Activated CD8-positive, alpha-beta T cell treated with anti-CD3 and anti-CD28 coated beads, Interleukin-2, amount 10 ng/mL, durations not matched to agents 7 days and 5 days (primary cell): ENCODE results near the gene KRTAP12-2. TPM values are rescaled to one million over a fixed set of nuclear protein-coding genes. Genes with fewer than 3 reads are reported as not detected.
"Not testable (repeated sequence)": the region's sequence is repeated elsewhere in the genome, so short reads cannot be mapped to it uniquely, and the experiment has no call there.

Experiments
- ATAC-seq: fragments of 150-1000 bp; cut with Tn5 transposase; one replicate; pipeline ENCODE4 v1.10.0; 2021; ENCODE audit warnings: moderate library complexity
- CTCF ChIA-PET: fragments of 350-600 bp; sonication (Branson Sonifier 250); formaldehyde crosslinking; loops from one replicate; lab custom pipeline; 2021; ENCODE audit warnings: antibody characterized with exemption; lab: Charles Lee
- POLR2A ChIA-PET: fragments of 350-600 bp; sonication (Branson Sonifier 250); formaldehyde crosslinking; loops from one replicate; lab custom pipeline; 2021; ENCODE audit warnings: antibody characterized with exemption; lab: Charles Lee
- DNase-seq: peaks from one replicate; pipeline ENCODE4 v3.0.0-alpha.2; 2020
- H3K27ac Mint-ChIP-seq: one replicate; pipeline ENCODE4 v1.8.0; 2021; ENCODE audit warnings: mild to moderate bottlenecking, mixed read lengths
- H3K27me3 Mint-ChIP-seq: one replicate; pipeline ENCODE4 v1.8.0; 2021; ENCODE audit warnings: low read depth, mixed read lengths
- H3K36me3 Mint-ChIP-seq: one replicate; pipeline ENCODE4 v1.8.0; 2021; ENCODE audit warnings: low read depth, mixed read lengths
- H3K4me1 Mint-ChIP-seq: one replicate; pipeline ENCODE4 v1.8.0; 2021; ENCODE audit warnings: low read depth, mixed read lengths
- H3K4me3 Mint-ChIP-seq: one replicate; pipeline ENCODE4 v1.8.0; 2021; ENCODE audit warnings: mild to moderate bottlenecking, mixed read lengths
- H3K9me3 Mint-ChIP-seq: one replicate; pipeline ENCODE4 v1.8.0; 2022; ENCODE audit warnings: mixed read lengths; ENCODE audit not compliant: insufficient read depth
- total RNA-seq, 2 experiments: library from RNA; stranded (reverse); gene quantifications; one replicate each; pipeline ENCODE4 v1.2.3, GENCODE V29; 2021

Gene KRTAP12-2
- total RNA-seq, 2 experiments from 2014 or later = not detected

DNA sequence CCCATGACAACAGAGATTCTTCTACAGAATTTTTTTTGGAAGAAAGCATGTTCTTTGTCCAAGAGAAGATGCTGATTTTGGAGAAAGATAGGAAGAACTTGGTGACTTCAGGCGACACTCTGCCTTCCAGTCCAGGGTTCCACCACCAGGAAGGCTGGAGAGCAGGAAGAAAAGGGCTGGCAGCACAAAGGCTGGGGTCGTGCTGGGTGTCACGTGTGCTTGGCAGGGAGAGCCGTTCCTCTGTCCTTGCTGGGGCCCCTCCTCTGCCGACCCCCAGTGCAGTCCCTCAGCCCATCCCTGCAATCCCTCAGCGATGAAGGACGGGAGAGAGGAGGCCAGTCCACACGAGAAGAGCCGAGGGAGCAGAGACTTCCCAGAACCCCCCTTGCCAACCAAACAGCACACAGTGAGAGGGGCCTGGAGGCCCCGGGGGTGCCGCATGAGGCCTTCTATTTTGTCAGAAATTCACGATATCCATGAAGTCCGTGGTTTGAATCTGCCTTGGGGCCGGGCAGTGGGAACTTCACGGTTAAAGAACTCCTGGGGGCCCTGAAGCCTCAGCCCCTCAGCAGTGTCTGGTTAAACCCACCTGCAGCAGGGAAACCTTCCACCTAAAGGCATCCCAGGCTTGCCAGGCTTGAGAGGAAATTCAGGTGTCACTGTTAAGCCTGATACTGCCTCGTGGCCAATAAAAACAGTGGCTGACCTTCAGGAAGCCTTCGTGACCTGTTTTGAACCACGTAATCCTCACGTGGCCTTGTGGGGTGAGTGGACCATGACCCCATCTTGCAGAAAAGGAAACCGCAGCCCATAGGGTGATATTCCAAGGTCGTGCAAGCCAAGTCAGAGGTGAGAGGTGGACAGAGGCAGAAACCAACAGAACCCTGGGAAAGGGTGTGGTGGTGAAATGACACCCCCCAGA is 33.6 kb upstream of the KRTAP12-2 start:
- no peak overlapping the region for H3K27ac Mint-ChIP-seq
- POLR2A ChIA-PET = no interaction called here
- H3K9me3 Mint-ChIP-seq = peaks cover 7% of the 10 kb centered on the region
- CTCF ChIA-PET = no interaction called here
- no peaks in the 10 kb centered on the region for H3K4me1 Mint-ChIP-seq
- peaks cover 63% of the 10 kb centered on the region for H3K27me3 Mint-ChIP-seq
- H3K4me3 Mint-ChIP-seq = no peak overlapping the region
- DNase-seq (peak; percentile 6), ATAC-seq (no peak)
- H3K36me3 Mint-ChIP-seq = peaks cover 5% of the 10 kb centered on the region

DNA sequence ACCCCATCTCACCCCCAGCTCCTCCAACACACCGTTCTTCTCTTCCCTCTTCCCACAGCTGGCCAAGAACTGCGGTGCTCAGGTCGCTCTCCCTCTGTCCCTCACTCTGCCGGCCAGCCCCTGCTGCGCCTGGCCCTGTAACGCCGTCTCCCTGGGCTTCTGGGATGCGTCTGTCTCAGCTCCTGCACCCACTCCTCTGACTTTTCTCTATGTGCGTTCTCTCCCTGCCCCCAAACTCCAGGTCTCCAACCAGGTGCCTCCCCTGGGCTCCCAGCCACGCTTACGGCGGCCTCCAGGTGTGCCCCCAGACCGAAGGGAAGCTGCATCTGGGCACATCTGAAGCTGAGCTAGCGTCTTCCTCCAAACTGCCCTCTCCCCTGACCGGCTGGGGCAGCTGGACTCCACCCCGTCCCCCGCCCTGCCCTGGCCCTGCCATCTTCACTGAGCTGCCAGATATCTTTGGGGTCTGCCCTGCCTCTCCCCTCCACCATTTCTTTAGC is 32.8 kb upstream of the KRTAP12-2 start:
- CTCF ChIA-PET = no interaction called here
- no peak overlapping the region for H3K4me3 Mint-ChIP-seq
- ATAC-seq = no peak
- DNase-seq = no peak
- POLR2A ChIA-PET = no interaction called here
- no peak overlapping the region for H3K27ac Mint-ChIP-seq
- H3K27me3 Mint-ChIP-seq = peaks cover 56% of the 10 kb centered on the region
- no peaks in the 10 kb centered on the region for H3K36me3 Mint-ChIP-seq
- H3K9me3 Mint-ChIP-seq = peaks cover under 1% of the 10 kb centered on the region
- H3K4me1 Mint-ChIP-seq = no peaks in the 10 kb centered on the region

DNA sequence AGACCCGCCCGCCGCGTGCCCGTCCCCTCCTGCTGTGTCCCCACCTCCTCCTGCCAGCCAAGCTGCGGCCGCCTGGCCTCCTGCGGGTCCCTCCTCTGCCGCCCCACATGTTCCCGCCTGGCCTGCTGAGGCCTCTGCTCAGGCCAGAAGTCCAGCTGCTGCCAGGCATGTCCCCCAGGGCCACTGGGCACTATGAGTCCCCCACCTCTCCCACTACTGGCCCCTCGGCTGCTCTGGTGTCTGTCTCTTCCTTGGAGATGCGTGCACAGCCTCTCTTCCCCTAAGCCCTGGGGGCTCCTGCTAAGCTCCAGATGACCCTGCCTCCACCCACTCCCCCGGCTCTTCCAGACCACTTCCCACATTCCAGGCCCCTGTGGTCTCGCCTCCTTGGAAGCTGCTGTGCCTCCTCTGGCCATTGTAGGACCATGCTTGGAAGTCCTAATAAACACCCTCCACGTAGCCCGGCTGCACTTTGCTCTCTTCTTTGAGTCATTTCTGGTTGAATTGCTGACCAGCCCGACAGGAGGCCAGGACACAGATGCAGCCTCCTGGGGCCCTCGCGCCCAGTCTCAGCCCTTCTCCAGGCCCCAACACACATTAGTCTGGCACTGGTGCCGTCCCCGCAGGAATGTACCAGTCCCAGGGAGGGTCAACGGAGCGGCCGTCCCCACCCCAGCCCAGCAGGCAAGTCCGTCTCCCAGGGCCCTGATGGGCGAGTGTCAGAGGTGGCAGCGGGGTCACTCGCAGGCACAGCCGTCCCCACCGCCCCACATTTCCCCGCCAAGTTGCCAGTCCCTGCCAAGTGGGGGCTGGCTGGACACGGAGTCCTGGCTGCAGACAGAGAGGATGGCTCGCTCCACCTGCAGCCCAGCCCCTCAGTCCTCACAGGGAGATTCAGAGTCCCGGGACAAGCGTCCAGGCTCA is 31.3 kb upstream of the KRTAP12-2 start:
- peaks cover 50% of the 10 kb centered on the region for H3K27me3 Mint-ChIP-seq
- H3K4me3 Mint-ChIP-seq = no peak overlapping the region
- peaks cover 2% of the 10 kb centered on the region for H3K4me1 Mint-ChIP-seq
- peak; percentile 14 for DNase-seq
- H3K27ac Mint-ChIP-seq = no peak overlapping the region
- H3K9me3 Mint-ChIP-seq = peaks cover 9% of the 10 kb centered on the region
- CTCF ChIA-PET = no interaction called here
- peaks cover 3% of the 10 kb centered on the region for H3K36me3 Mint-ChIP-seq
- POLR2A ChIA-PET = no interaction called here
- no peak for ATAC-seq

DNA sequence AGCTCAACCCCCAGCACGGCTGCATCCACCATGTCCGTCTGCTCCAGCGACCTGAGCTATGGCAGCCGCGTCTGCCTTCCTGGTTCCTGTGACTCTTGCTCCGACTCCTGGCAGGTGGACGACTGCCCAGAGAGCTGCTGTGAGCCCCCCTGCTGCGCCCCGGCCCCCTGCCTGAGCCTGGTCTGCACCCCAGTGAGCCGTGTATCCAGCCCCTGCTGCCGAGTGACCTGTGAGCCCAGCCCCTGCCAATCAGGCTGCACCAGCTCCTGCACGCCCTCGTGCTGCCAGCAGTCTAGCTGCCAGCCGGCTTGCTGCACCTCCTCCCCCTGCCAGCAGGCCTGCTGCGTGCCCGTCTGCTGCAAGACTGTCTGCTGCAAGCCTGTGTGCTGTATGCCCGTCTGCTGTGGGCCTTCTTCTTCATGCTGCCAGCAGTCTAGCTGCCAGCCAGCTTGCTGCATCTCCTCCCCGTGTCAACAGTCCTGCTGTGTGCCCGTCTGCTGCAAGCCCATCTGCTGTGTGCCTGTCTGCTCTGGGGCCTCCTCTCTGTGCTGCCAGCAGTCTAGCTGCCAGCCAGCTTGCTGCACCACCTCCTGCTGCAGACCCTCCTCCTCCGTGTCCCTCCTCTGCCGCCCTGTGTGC is 30.6 kb upstream of the KRTAP12-2 start, which contains the start of gene KRTAP10-12:
KRTAP10-12 (plus strand) TSS at position 1 of the 639 bp plus-strand sequence; CDS start at position 31, 30 bp downstream.
- H3K36me3 Mint-ChIP-seq, H3K27ac Mint-ChIP-seq, ATAC-seq, H3K4me3 Mint-ChIP-seq, CTCF ChIA-PET, DNase-seq, H3K4me1 Mint-ChIP-seq: not testable (repeated sequence)
- peaks cover 17% of the 10 kb centered on the region for H3K9me3 Mint-ChIP-seq
- peaks cover 45% of the 10 kb centered on the region for H3K27me3 Mint-ChIP-seq
- POLR2A ChIA-PET = interaction anchor here (0.6 kb wide), 1 partner anchor 64 kb away, joined by 3 read pairs; no protein-coding TSS in a partner anchor

DNA sequence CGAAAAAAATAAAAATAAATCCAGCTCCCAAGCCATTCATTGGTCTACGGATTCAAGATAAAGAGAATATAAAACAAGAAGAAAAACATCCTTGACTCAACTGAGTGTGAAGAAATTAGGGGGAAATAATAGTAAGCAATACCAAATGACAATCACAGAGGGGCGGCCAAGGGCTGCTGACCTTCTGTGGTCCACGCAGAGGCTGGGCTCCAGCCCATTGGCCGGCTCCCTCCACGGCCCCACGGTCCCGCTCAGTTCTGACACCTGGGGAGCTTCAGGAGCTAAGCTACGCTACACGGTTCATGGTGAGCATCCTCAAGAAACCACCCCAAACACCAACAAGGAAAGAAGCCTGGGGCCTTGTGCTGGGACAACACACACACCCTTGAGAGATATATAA is 29.8 kb upstream of the KRTAP12-2 start:
- no peak overlapping the region for H3K27ac Mint-ChIP-seq
- ATAC-seq (no peak), DNase-seq (peak; percentile 14)
- no peak overlapping the region for H3K4me3 Mint-ChIP-seq
- H3K27me3 Mint-ChIP-seq = peaks cover 45% of the 10 kb centered on the region
- H3K4me1 Mint-ChIP-seq = peaks cover 2% of the 10 kb centered on the region
- CTCF ChIA-PET = no interaction called here
- peaks cover 7% of the 10 kb centered on the region for H3K36me3 Mint-ChIP-seq
- POLR2A ChIA-PET = interaction anchor here (0.6 kb wide), 1 partner anchor 63 kb away, joined by 3 read pairs; no protein-coding TSS in a partner anchor
- H3K9me3 Mint-ChIP-seq = peaks cover 22% of the 10 kb centered on the region

DNA sequence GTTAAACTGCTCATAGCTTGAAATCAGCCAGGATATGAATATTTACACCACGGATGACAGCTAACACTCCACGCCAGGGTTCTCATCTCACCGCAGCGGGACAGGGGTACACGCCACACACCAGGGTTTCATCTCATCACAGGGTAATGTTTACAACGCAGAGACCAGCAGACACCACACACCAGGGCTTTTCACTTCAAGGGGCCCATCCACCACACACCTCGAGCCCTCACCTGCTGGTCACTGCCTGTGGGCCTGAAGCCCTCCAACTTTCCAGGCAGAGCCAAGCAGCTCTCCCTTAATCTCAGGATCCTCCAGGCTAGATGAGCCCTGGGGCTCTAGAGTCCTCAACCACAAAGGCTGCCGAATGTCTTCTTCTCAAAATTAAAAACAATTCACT is 28.9 kb upstream of the KRTAP12-2 start:
- peaks cover 7% of the 10 kb centered on the region for H3K36me3 Mint-ChIP-seq
- no peak for DNase-seq
- no peak overlapping the region for H3K4me3 Mint-ChIP-seq
- peaks cover 44% of the 10 kb centered on the region for H3K27me3 Mint-ChIP-seq
- CTCF ChIA-PET = no interaction called here
- H3K9me3 Mint-ChIP-seq = peaks cover 24% of the 10 kb centered on the region
- ATAC-seq = no peak
- peaks cover 2% of the 10 kb centered on the region for H3K4me1 Mint-ChIP-seq
- POLR2A ChIA-PET = no interaction called here
- no peak overlapping the region for H3K27ac Mint-ChIP-seq

DNA sequence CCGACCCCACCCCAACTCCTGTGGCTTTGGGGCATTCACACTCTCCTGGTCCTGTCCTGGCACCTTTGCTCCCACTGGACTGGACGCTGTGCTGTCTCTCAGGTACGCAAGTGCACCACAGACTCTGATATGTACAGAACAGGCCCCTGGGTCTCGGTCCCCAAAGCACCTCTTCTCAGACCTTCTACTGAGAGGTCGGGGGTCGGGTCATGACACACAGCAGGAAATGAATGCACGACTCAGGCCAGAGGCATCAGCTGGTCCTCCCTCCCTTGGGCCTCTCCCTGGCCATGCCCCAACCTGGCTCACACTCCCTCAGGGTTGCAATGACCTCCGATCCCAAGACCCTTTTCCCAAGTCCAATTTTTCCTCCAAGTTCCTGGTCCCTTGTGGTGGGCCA is 28.5 kb upstream of the KRTAP12-2 start:
- Mint-ChIP-seq H3K27me3 (peaks cover 46% of the 10 kb centered on the region), H3K4me1 (peaks cover 2% of the 10 kb centered on the region), H3K4me3 (no peak overlapping the region), H3K27ac (no peak overlapping the region), H3K36me3 (peaks cover 7% of the 10 kb centered on the region), H3K9me3 (peaks cover 24% of the 10 kb centered on the region)
- DNase-seq = peak; percentile 17
- ATAC-seq = no peak
- CTCF ChIA-PET = no interaction called here
- POLR2A ChIA-PET = no interaction called here

DNA sequence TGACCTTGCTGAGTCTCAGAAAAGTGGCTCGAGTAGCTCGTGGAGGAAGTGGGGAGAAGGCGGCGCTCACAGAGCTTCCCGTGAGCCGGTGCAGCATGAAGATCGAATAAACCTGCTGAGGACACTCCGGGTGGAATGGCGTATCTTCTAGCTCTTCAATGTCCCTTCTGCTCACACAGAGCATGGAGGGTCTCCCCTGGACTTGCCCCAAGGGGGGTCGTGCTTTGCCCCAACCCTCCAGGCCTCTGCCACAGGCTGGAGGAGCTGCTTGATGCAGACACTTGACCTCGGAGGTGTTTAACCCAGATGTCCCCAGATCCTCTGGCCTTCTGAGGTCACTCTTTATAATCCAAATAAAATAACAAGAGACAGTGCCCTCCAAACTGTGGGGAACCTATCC is 28.0 kb upstream of the KRTAP12-2 start:
- POLR2A ChIA-PET = no interaction called here
- no peak for ATAC-seq
- Mint-ChIP-seq H3K4me1 (peaks cover 2% of the 10 kb centered on the region), H3K36me3 (peaks cover 7% of the 10 kb centered on the region), H3K4me3 (no peak overlapping the region), H3K9me3 (peaks cover 24% of the 10 kb centered on the region), H3K27me3 (peaks cover 45% of the 10 kb centered on the region), H3K27ac (no peak overlapping the region)
- peak; percentile 19 for DNase-seq
- CTCF ChIA-PET = no interaction called here

DNA sequence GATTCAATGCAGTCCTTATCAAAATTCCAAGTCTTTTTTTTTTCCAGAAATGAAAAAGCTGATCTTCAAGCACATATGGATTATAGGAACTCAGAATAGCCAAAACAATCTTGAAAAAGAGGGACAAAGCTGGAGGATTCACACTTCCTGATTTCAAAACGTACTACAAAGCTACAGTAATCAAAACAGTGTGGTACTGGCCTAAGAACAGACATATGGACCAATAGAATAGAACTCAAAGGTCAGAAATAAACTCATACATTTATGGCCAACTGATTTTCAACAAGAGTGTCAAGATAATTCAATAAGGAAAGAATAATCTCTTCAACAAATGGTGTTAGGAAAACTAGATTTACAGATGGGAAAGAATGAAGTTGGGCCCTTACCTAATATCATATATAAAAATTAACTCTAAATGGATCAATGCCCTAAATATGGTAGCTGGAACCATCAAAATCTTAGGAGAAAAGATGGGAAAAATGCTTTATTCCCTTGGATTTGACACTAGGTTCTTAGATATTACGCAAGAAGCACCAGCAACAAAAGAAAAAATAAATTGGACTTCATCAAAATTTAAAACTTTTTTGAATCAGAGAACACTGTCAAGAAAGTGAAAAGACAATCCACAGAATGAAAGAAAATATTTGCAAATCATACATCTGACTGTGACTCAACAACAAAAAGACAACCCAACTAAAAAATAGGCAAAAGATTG is 26.2 kb upstream of the KRTAP12-2 start:
- DNase-seq (no peak), ATAC-seq (no peak)
- Mint-ChIP-seq H3K36me3 (peaks cover 7% of the 10 kb centered on the region), H3K9me3 (peaks cover 24% of the 10 kb centered on the region), H3K4me3 (no peak overlapping the region), H3K27ac (no peak overlapping the region), H3K27me3 (peaks cover 33% of the 10 kb centered on the region), H3K4me1 (peaks cover 2% of the 10 kb centered on the region)
- CTCF ChIA-PET = no interaction called here
- POLR2A ChIA-PET = no interaction called here

DNA sequence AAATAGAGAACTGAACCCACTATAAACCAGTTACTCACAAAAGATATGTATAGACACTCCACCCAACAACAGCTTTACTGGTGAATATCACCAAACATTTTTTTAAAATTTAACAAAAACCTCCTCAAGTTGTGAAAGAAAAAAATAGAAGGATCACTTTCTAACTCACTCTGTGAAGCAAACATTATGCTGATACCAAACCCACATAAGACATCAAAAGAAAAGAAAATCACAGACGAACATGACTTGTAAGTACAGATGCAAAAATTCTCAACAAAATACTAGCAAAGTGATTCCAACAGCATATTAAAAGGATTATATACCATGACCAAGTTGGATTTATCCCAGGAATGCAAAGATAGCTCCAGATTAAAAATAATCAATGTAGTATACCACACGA is 25.0 kb upstream of the KRTAP12-2 start:
- H3K9me3 Mint-ChIP-seq = peaks cover 24% of the 10 kb centered on the region
- ChIA-PET CTCF (interaction anchor here (1.0 kb wide), 2 partner anchors 34 to 102 kb away, joined by 3 to 5 read pairs; partner anchors contain the start of gene KRTAP12-3), POLR2A (no interaction called here)
- peaks cover 7% of the 10 kb centered on the region for H3K36me3 Mint-ChIP-seq
- DNase-seq = no peak
- no peak overlapping the region for H3K4me3 Mint-ChIP-seq
- H3K27ac Mint-ChIP-seq = no peak overlapping the region
- H3K4me1 Mint-ChIP-seq = peaks cover 5% of the 10 kb centered on the region
- peaks cover 21% of the 10 kb centered on the region for H3K27me3 Mint-ChIP-seq
- no peak for ATAC-seq

DNA sequence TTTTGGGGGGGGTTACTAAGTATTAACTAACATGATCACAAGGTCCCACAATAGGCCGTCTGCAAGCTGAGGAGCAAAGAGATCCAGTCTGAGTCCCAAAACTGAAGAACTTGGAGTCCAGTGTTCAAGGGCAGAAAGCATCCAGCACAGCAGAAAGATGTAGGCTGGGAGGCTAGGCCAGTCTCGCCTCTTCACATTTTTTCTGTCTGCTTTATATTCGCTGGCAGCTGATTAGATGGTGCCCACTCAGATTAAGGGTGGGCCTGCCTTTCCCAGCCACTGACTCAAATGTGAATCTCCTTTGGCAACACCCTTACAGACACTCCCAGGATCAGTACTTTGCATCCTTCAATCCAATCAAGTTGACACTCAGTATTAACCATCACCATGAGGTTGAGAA is 23.0 kb upstream of the KRTAP12-2 start:
- CTCF ChIA-PET, DNase-seq, POLR2A ChIA-PET, H3K4me3 Mint-ChIP-seq, H3K36me3 Mint-ChIP-seq, H3K27ac Mint-ChIP-seq, ATAC-seq: not testable (repeated sequence)
- peaks cover 18% of the 10 kb centered on the region for H3K27me3 Mint-ChIP-seq
- peaks cover 11% of the 10 kb centered on the region for H3K4me1 Mint-ChIP-seq
- H3K9me3 Mint-ChIP-seq = peaks cover 24% of the 10 kb centered on the region
